Heart right ventricle (tissue), 16 donors: ENCODE results near the gene NANOG. TPM values are rescaled to one million over a fixed set of nuclear protein-coding genes. Genes with fewer than 3 reads are reported as not detected.
A peak's percentile ranks its signal among the peaks of the same experiment; 100 is the strongest.
"Not testable (repeated sequence)": the region's sequence is repeated elsewhere in the genome, so short reads cannot be mapped to it uniquely, and the experiment has no call there.

Experiments
- ATAC-seq, 8 donors: fragments of 200-7000 bp; cut with Tn5 transposase; one replicate each; pipeline ENCODE4 v1.9.1; 2020; ENCODE audit warnings: mild to moderate bottlenecking in 8 of 8, moderate library complexity in 8 of 8, moderate number of reproducible peaks in 1 of 8
- DNase-seq, 2 donors: peaks; one replicate each; pipeline ENCODE4 v3.0.0-alpha.2; 2020
- H3K27ac ChIP-seq, 10 donors: fragments of 200-600 bp; sonication (generic) in 2 of 10; one replicate each; pipeline versions ENCODE4 v1.5.0 to v1.8.0; 2020 to 2022; ENCODE audit warnings: mild to moderate bottlenecking in 3 of 10
- H3K27me3 ChIP-seq, 7 donors: fragments of 200-600 bp; one replicate each; pipeline ENCODE4 v1.8.0; 2021 to 2022; ENCODE audit warnings: mild to moderate bottlenecking in 2 of 7
- H3K36me3 ChIP-seq, 9 donors: fragments of 200-600 bp; sonication (generic) in 1 of 9; one replicate each; pipeline versions ENCODE4 v1.5.0 to v1.8.0; 2020 to 2022; ENCODE audit warnings: mild to moderate bottlenecking in 2 of 9
- H3K4me1 ChIP-seq, 9 donors: fragments of 200-600 bp; sonication (generic) in 1 of 9; one replicate each; pipeline versions ENCODE4 v1.5.0 to v1.8.0; 2020 to 2022; ENCODE audit warnings: mild to moderate bottlenecking in 4 of 9
- H3K4me3 ChIP-seq, 10 donors: fragments of 200-600 bp; sonication (generic) in 2 of 10; one replicate each; pipeline versions ENCODE4 v1.5.0 to v1.8.0; 2020 to 2022; ENCODE audit warnings: mild to moderate bottlenecking in 7 of 10, moderate library complexity in 2 of 10
- H3K9me3 ChIP-seq, 11 donors: fragments of 200-600 bp in 10 of 11; sonication (generic) in 2 of 11; one replicate each; pipeline versions ENCODE4 v1.5.0 to v1.8.0; 2013 to 2022; ENCODE audit warnings: mild to moderate bottlenecking in 2 of 11, control low read depth in 1 of 11, moderate library complexity in 1 of 11
- WGBS, 2 donors: extraction: QIAGEN DNeasy Blood & Tissue Kit; methylation state at CpG; one replicate each; pipeline ENCODE4 v1.1.7; 2013; ENCODE audit warnings: inconsistent platforms in 1 of 2; 5-methylcytosine and 5-hydroxymethylcytosine counted together
- intact Hi-C, 10 donors: fragments of 100-400 bp; cut with DNase I; formaldehyde crosslinking; loops; one replicate each; pipeline versions ENCODE4 v1.11.1 to v1.14.2; 2022
- long read RNA-seq, 3 donors: library from polyadenylated mRNA; unstranded; transcript quantifications; one replicate each; pipeline ENCODE4 v2.0.0, GENCODE V29; 2020 to 2021
- polyA plus RNA-seq, 2 donors: library from polyadenylated mRNA; stranded (reverse); fragments of 200-250 nt; gene quantifications; one replicate each; pipeline ENCODE4 v1.2.3, GENCODE V29; 2013
- total RNA-seq, 10 donors: library from RNA; stranded (reverse); fragmentation: NEBNext Ultra II Directional in 3 of 10; extraction: Animal tissue kit (Norgen Biotek cat#: 25700) in 3 of 10; gene quantifications; one replicate each; pipeline versions ENCODE4 v1.2.1 to v1.2.4, GENCODE V29; 2021 to 2023
- TF ChIP-seq, protein P1 (sequence below), 9 donors: fragments of 200-600 bp; sonication (generic) in 2 of 9; IDR thresholded peaks; one replicate each; pipeline versions ENCODE4 v1.5.0 to v1.8.0; 2021 to 2022; ENCODE audit warnings: antibody characterized with exemption in 9 of 9, mild to moderate bottlenecking in 5 of 9, moderate library complexity in 1 of 9
- donor health status: Arrhythmogenic right ventricular cardiomyopathy.
- donor health status: ischemic (EF 13 %, LVEDD 7.1; RV severe dilation, severe dysfunction).
- donor health status: healthy with polysubstance abuse.
- donor health status: DM: no; HTN: yes; CAD: no.
- donor health status: DM: no; HTN: no; CAD: no.
- donor health status: ischemic (EF 25% LVEDD 6.9; RV normal size, moderate dysfunction).
- donor health status: ischemic (EF 25% LVEDD 5.7; RV mildly dilated, moderate dysfunction).
- donor health status: healthy.
- donor health status: DM: yes; HTN: yes; CAD: no.
- donor health status: Ischemic cardiomyopathy.
- donor health status: ischemic (EF 35%, LVEDD 5.7; RV mildly dilated, moderate dysfunction).
- donor health status: nonischemic (EF 11% LVEDD 7.7; RV severe dilation, severe dysfunction).
- donor health status: DM: yes; HTN: yes; CAD: no.
- donor health status: PGD.
- donor health status: ischemic (EF 29% LVEDD 5.4; RV normal size, mild dysfunction).
- donor health status: nonischemic (EF 23%, LVEDD 6.1; RV moderate dilation, normal function).

The NANOG gene
- total RNA-seq (under 1 TPM in 2 of 10 donors, not detected in 8; 0.12 to 0.23 TPM), polyA plus RNA-seq (not detected)
- long read RNA-seq, donor 1 = 0 reads
- long read RNA-seq, donor 2 = 0 reads
- long read RNA-seq, donor 3 = 0 reads

DNA sequence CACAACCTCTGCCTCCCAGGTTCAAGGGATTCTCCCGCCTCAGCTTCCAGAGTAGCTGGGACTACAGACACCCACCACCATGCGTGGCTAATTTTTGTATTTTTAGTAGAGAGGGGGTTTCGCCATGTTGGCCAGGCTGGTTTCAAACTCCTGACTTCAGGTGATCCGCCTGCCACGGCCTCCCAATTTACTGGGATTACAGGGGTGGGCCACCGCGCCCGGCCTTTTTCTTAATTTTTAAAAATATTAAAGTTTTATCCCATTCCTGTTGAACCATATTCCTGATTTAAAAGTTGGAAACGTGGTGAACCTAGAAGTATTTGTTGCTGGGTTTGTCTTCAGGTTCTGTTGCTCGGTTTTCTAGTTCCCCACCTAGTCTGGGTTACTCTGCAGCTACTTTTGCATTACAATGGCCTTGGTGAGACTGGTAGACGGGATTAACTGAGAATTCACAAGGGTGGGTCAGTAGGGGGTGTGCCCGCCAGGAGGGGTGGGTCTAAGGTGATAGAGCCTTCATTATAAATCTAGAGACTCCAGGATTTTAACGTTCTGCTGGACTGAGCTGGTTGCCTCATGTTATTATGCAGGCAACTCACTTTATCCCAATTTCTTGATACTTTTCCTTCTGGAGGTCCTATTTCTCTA lies at the start of gene NANOG:
NANOG (plus strand) TSS at position 519 of the 645 bp plus-strand sequence. CDS start 213 bp downstream, outside the sequence.
- intact Hi-C loops, H3K4me3 ChIP-seq, ATAC-seq, H3K9me3 ChIP-seq, H3K27ac ChIP-seq, DNase-seq, H3K36me3 ChIP-seq: not testable (repeated sequence)
- H3K27me3 ChIP-seq = peaks cover 0 to 46% (median 18%) of the 10 kb centered on the region in 7 donors
- 50 to 67% methylated on average over 13 of the region's 13 CpGs for WGBS, 2 donors
- H3K4me1 ChIP-seq = peaks cover 0 to 15% (median 0%) of the 10 kb centered on the region in 9 donors

DNA sequence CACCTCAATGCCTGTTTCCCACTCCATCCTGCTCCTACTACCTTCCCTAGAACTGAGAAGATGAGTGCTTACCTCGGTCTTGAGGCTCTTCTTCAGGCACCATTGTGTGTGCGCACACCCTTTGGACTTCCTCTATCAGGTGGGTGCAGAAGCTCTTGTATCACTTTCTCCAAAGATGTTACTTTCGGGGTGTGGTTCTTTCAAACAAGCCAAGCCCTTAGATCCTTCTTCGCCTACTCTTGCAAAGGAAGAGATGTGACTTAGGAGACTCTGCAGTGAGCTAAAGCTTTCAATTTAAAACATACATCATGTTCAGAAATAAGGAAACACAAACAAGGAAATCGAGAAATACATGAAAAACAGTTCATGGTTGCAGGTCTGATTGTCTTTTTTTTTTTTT lies 42.0 kb upstream of the NANOG start, which contains the start of gene CLEC4C:
CLEC4C (minus strand) TSS at position 130 of the 400 bp plus-strand sequence; CDS start at position 103, 27 bp downstream.
- H3K27me3 ChIP-seq = peaks cover 0 to 7% (median 0%) of the 10 kb centered on the region in 7 donors
- TF ChIP-seq, protein P1, sequence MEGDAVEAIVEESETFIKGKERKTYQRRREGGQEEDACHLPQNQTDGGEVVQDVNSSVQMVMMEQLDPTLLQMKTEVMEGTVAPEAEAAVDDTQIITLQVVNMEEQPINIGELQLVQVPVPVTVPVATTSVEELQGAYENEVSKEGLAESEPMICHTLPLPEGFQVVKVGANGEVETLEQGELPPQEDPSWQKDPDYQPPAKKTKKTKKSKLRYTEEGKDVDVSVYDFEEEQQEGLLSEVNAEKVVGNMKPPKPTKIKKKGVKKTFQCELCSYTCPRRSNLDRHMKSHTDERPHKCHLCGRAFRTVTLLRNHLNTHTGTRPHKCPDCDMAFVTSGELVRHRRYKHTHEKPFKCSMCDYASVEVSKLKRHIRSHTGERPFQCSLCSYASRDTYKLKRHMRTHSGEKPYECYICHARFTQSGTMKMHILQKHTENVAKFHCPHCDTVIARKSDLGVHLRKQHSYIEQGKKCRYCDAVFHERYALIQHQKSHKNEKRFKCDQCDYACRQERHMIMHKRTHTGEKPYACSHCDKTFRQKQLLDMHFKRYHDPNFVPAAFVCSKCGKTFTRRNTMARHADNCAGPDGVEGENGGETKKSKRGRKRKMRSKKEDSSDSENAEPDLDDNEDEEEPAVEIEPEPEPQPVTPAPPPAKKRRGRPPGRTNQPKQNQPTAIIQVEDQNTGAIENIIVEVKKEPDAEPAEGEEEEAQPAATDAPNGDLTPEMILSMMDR (IDR thresholded peaks at IDR 0.05) = no peak
- H3K4me3 ChIP-seq = peak within 1 kb of the TSS in 1 of 10 donors; percentile 14
- DNase-seq (no peak), ATAC-seq (no peak)
- intact Hi-C loops = no loop called here
- 78 to 89% methylated on average over 5 of the region's 5 CpGs for WGBS, 2 donors
- no peaks in the 10 kb centered on the region for H3K4me1 ChIP-seq
- H3K36me3 ChIP-seq = no peaks in the 10 kb centered on the region
- H3K27ac ChIP-seq = peak within 1 kb of the TSS in 1 of 10 donors; percentile 24
- H3K9me3 ChIP-seq = peaks cover 0 to 22% (median 0%) of the 10 kb centered on the region in 11 donors

DNA sequence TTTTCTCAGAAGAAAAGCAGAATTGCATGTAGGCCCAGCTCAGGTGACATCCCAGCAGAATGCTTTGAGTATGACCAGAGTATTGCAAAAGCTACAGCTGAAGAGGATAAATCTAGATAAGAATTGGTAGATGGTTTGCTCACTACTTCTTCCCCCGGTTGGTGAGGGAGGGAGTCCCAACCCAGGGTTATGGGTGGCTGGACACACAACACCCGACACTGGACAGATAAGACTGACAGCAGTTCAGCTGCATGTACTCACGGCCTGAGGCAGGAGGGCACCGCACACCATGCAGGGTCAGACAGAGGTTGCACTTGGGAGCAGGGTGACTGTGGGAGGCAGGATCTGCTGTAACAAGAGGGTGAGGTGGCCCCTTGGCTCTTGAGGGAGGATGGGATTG lies 40.4 kb upstream of the NANOG start:
- 22 to 28% methylated on average over 4 of the region's 4 CpGs for WGBS, 2 donors
- Histone ChIP-seq H3K36me3 (no peaks in the 10 kb centered on the region), H3K4me3 (no peak overlapping the region), H3K9me3 (peaks cover 0 to 14% (median 0%) of the 10 kb centered on the region in 11 donors), H3K27me3 (peaks cover 0 to 7% (median 0%) of the 10 kb centered on the region in 7 donors), H3K27ac (no peak overlapping the region), H3K4me1 (peaks cover 0 to 3% (median 0%) of the 10 kb centered on the region in 9 donors)
- DNase-seq (no peak), ATAC-seq (no peak)
- intact Hi-C loops = no loop called here
- TF ChIP-seq, protein P1 (IDR thresholded peaks at IDR 0.05) = no peak

DNA sequence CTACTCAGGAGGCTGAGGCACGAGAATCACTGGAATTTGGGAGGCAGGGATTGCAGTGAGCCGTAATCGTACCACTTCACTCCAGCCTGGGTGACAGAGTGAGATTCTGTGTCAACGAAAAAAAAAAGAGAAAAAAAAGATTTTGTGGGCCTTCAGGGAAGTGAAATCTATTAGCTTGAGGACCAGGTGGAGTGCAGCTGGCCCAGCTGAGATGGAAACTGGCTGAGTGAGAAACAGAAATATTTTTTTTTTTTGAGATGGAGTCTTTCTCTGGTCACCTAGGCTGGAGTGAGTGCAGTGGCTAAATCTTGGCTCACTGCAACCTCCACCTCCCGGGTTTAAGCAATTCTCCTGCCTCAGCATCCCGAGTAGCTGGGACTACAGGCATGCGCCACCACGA lies 39.8 kb upstream of the NANOG start:
- Histone ChIP-seq H3K4me1 (peaks cover 0 to 3% (median 0%) of the 10 kb centered on the region in 9 donors), H3K27me3 (peaks cover 0 to 7% (median 0%) of the 10 kb centered on the region in 7 donors), H3K4me3 (no peak overlapping the region), H3K36me3 (no peaks in the 10 kb centered on the region), H3K9me3 (peaks cover 0 to 8% (median 0%) of the 10 kb centered on the region in 11 donors), H3K27ac (no peak overlapping the region)
- intact Hi-C loops = no loop called here
- TF ChIP-seq, protein P1 (IDR thresholded peaks at IDR 0.05) = no peak
- ATAC-seq = no peak
- no peak for DNase-seq
- WGBS, 2 donors = 83 to 89% methylated on average over 8 of the region's 8 CpGs

DNA sequence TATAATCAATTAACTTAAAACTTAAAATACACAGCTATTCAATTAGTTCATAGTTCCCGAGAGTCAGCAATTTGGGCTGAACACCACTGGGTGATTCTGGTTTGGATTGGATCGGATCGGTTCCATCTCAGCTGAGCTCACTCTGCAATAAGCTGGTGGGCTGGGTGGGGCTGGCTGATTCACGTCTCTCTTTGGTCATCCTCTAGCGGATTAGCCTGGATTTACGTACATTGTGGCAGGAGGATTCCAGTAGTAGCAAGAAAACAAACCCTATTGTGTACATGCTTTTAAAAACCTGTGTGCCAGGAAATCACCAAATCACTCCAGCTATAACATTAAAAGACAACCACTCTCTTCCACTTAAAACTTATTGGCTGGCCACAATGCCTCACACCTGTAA lies 38.9 kb upstream of the NANOG start:
- H3K27ac ChIP-seq = no peak overlapping the region
- 79 to 92% methylated on average over 6 of the region's 6 CpGs for WGBS, 2 donors
- H3K4me1 ChIP-seq = peaks cover 0 to 3% (median 0%) of the 10 kb centered on the region in 9 donors
- ATAC-seq = no peak
- intact Hi-C loops = no loop called here
- TF ChIP-seq, protein P1 (IDR thresholded peaks at IDR 0.05) = no peak
- no peak overlapping the region for H3K4me3 ChIP-seq
- peaks cover 0 to 6% (median 0%) of the 10 kb centered on the region in 11 donors for H3K9me3 ChIP-seq
- DNase-seq = no peak
- peaks cover 0 to 9% (median 0%) of the 10 kb centered on the region in 7 donors for H3K27me3 ChIP-seq
- no peaks in the 10 kb centered on the region for H3K36me3 ChIP-seq
